HG03575 (cell line): ENCODE results near the gene CDC42EP4.
"Not testable (repeated sequence)": the region's sequence is repeated elsewhere in the genome, so short reads cannot be mapped to it uniquely, and the experiment has no call there.

Source experiments
- ATAC-seq: cut with Tn5 transposase; IDR thresholded peaks from one replicate; pipeline ENCODE4 v1.9.1; 2021; ENCODE audit not compliant: unreplicated experiment, insufficient number of reproducible peaks, low FRiP score; ENCODE audit errors: extremely low read depth

Gene CDC42EP4

GRCh38 chr17:73324711-73325526, 13.1 kb upstream of the CDC42EP4 start:
- ATAC-seq: no peak

DNA sequence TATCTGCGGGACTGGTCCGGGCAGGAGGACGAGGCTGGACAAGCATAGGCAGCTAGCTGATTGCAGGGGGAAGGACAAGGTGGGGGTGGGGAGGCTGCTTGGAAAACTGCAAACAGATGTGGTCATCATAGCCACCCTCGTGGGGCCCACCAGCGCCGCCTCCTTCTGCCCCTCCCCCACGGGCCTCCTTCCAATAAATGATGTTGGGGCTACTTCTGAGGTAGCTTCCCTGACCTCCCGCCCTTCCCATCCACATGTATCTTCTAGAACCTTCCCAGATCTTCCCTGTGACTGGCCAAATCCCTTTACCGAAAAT, 12.3 kb upstream of the CDC42EP4 start:
- ATAC-seq: no peak

DNA sequence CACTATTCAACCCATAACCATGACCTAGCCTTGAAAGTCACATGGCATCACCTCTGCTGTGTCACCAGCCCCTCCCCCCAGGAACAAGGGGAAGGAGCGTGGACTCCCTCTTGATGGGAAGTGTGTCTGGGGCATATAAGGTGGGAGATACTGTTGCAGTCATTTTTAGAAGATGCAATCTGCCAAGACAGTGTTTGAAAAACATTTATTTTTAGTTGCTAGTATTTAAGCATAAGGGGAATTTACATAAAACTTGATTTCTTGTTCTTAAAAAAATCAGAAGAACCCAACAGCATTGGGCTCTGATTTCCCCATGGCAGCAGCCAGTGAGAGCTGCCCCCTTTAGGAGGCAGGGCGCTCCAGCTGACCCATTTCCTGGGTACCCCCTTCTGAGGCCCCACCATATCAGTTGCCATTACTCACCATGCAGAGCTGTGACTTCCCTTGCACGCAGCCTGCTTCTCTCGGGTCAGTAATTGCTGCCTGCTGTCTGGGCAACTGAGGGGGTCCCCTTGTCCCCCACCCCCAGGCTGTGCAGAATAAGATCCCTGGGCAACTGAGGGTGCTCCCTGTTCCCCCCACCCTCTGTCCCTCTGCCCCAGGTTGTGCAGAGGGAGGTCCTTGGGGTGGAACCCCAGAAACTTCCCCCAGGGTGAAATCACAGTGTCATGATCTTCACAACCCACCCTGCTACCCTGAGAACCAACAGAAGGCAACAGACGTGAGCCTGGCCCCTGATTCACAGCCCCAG, 11.8 kb upstream of the CDC42EP4 start:
- ATAC-seq: no peak

GRCh38 chr17:73320601-73321264, 8.9 kb upstream of the CDC42EP4 start:
- ATAC-seq: no peak

- ATAC-seq: no peak
These were observed 8.0 kb upstream of the CDC42EP4 start for GRCh38 chr17:73319766-73320165.

DNA sequence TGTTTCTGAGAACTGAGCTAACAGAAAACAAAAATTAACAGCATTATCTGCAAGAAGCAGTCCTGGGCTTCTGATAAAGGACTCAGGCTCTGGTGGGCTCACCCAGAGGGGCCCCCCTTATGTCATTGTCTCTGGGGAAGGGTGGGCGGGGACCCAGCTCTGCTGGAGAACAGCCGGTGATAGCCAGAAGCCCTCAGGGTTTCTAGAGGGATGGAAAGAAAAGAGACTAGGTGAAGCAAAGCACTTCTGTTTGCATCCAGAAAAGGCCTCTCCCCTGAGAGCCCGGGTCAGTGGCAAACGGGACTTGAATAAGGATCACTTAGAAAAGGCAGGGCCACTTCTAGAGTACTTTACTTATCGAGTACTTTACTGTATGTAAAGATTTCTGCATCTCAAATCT, 7.0 kb upstream of the CDC42EP4 start:
- ATAC-seq: no peak

- no peak for ATAC-seq
These were observed 6.6 kb upstream of the CDC42EP4 start for GRCh38 chr17:73318427-73318813.

- no peak for ATAC-seq
These were observed 6.0 kb upstream of the CDC42EP4 start for GRCh38 chr17:73317513-73318426.

GRCh38 chr17:73316919-73317505, 5.2 kb upstream of the CDC42EP4 start:
- no peak for ATAC-seq

DNA sequence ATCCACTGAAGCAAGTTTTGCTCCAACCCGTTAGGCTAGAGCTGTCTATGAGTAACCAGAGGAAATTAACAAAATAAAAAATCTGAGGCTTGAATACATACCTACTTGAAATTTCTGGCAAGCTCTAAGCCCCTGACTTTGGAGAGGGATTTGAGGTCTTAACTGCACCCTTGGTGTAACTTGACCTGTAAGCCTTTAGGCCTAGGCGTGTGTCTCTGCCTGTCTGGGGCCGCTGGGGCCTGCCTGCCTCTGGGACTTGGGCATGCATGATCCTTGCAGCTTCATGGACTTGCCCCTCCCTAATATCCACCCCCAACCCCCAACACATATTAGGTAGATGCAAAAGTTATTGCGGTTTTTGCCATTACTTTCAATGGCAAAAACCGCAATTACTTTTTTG, 3.7 kb upstream of the CDC42EP4 start:
- no peak for ATAC-seq

GRCh38 chr17:73313526-73314127, 1.8 kb upstream of the CDC42EP4 start:
- ATAC-seq: no peak

GRCh38 chr17:73312887-73313286, 1.1 kb upstream of the CDC42EP4 start:
- not testable (repeated sequence) for ATAC-seq

DNA sequence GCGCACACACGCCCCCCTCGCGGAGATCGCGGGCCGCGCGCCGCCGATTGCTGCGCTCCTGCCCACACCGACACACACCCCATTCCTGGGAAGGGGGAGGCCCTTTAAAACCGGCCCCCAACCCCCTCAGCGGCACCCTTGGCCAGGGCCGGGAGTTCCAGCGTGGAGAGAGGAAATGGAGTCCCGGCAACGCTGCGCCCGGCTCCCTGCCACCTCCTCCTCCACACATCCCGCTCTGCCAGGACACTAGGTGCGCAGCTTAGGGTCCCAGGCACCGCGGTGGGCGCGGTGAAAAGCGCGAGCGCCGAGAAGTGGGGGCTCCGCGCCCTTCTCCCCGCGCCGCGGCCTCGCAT, 397 bp downstream of the CDC42EP4 start:
- no peak for ATAC-seq

- no peak for ATAC-seq
These were observed 1.8 kb downstream of the CDC42EP4 start for GRCh38 chr17:73309727-73310596.

DNA sequence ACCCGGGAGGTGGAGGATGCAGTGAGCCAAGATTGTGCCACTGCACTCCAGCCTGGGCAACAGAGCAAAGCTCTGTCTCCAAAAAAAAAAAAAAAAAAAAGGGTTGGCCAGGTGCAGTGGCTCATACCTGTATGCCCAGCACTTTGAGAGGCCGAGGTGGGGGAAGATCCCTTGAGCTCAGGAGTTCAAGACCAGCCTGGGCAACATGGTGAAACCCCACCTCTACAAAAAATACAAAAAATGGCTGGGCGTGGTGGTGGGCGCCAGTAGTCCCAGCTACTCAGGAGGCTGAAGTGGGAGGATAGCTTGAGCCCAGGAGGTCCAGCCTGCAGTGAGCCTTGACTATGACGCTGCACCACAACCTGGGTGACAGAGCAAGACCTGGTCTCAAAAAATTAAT, 2.8 kb downstream of the CDC42EP4 start:
- ATAC-seq: not testable (repeated sequence)

- no peak for ATAC-seq
These were observed 3.6 kb downstream of the CDC42EP4 start for GRCh38 chr17:73308017-73308823.

DNA sequence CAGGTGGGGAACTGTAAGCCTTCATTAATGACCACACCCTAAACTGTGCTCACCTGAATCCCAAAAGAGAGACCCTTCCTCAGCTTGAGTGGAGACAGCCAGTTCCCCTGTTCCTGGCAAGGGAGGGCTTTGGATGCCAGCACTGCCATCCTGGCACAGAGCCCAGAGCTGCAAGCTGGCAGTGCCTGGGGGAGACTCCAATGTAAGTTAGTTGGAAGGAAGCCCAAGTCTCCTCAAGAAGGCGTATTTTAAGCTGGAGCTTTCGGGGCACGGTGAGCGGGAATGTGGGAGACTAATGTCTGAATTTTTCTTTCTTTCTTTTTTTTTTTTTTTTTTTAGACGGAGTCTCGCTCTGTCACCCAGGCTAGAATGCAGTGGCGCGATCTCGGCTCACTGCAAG, 4.7 kb downstream of the CDC42EP4 start:
- no peak for ATAC-seq
